CD4-positive, alpha-beta memory T cell (primary cell): Measurements from ENCODE around the gene FASTKD2. TPM values are rescaled to one million over a fixed set of nuclear protein-coding genes. Genes with fewer than 3 reads are reported as not detected.

Experiments
- CTCF ChIA-PET: fragments of 350-600 bp; sonication (Branson Sonifier 250); formaldehyde crosslinking; loops from one replicate; lab custom pipeline; 2021; ENCODE audit warnings: inconsistent platforms; ENCODE audit not compliant: partially characterized antibody; lab: Charles Lee
- POLR2A ChIA-PET: fragments of 350-600 bp; sonication (Branson Sonifier 250); formaldehyde crosslinking; loops from one replicate; lab custom pipeline; 2021; ENCODE audit not compliant: partially characterized antibody; lab: Charles Lee
- DNase-seq, 5 donors: peaks; one replicate each; pipeline versions ENCODE4 v3.0.0 to v3.0.0-alpha.2; 2020 to 2022; ENCODE audit warnings: mixed read lengths in 1 of 5
- H3K27ac ChIP-seq: one replicate; pipeline ENCODE4 v1.7.0; 2013; ENCODE audit warnings: low read depth, low read length
- H3K27me3 ChIP-seq: 2 replicates; pipeline ENCODE4 v1.7.0; 2013; ENCODE audit warnings: mild to moderate bottlenecking, low read length, moderate library complexity; ENCODE audit not compliant: insufficient read depth
- H3K36me3 ChIP-seq: 2 replicates; pipeline ENCODE4 v1.7.0; 2013; ENCODE audit warnings: mild to moderate bottlenecking, low read length, moderate library complexity; ENCODE audit not compliant: insufficient read depth
- H3K4me1 ChIP-seq: 2 replicates; pipeline ENCODE4 v1.7.0; 2013; ENCODE audit warnings: mild to moderate bottlenecking, low read length, moderate library complexity; ENCODE audit not compliant: insufficient read depth
- H3K4me3 ChIP-seq, 2 donors: one replicate each; pipeline ENCODE4 v1.7.0; 2013; ENCODE audit warnings: low read length in 2 of 2, mild to moderate bottlenecking in 1 of 2
- H3K9me3 ChIP-seq, 2 donors: one replicate each; pipeline ENCODE4 v1.7.0; 2013; ENCODE audit warnings: low read length in 2 of 2, control low read depth in 1 of 2; ENCODE audit not compliant: control insufficient read depth in 1 of 2
- H3K27ac Mint-ChIP-seq, 7 donors: one replicate each; pipeline ENCODE4 v1.8.0; 2020 to 2021; ENCODE audit warnings: mixed read lengths in 7 of 7, mild to moderate bottlenecking in 6 of 7, inconsistent platforms in 3 of 7, moderate library complexity in 3 of 7
- H3K27me3 Mint-ChIP-seq, 2 donors: one replicate each; pipeline ENCODE4 v1.8.0; 2020 to 2021; ENCODE audit warnings: mixed read lengths in 2 of 2
- H3K36me3 Mint-ChIP-seq, 2 donors: one replicate each; pipeline ENCODE4 v1.8.0; 2020 to 2021; ENCODE audit warnings: mixed read lengths in 2 of 2, inconsistent platforms in 1 of 2, mild to moderate bottlenecking in 1 of 2
- H3K4me1 Mint-ChIP-seq, 4 donors: one replicate each; pipeline ENCODE4 v1.8.0; 2020 to 2021; ENCODE audit warnings: mixed read lengths in 4 of 4, mild to moderate bottlenecking in 1 of 4
- H3K4me3 Mint-ChIP-seq, 8 donors: one replicate each; pipeline ENCODE4 v1.8.0; 2020 to 2021; ENCODE audit warnings: mixed read lengths in 8 of 8, mild to moderate bottlenecking in 7 of 8, moderate library complexity in 6 of 8, inconsistent platforms in 3 of 8
- H3K9me3 Mint-ChIP-seq, 8 donors: one replicate each; pipeline ENCODE4 v1.8.0; 2020 to 2021; ENCODE audit warnings: mixed read lengths in 8 of 8, mild to moderate bottlenecking in 5 of 8, inconsistent platforms in 3 of 8, moderate library complexity in 1 of 8
- intact Hi-C: fragments of 100-400 bp; cut with micrococcal nuclease; formaldehyde crosslinking; loops from one replicate; pipeline ENCODE4 v1.15.1; 2023
- polyA plus RNA-seq, 2 donors: library from polyadenylated mRNA; unstranded; fragments of 300-500 nt; fragmentation: Illumina TruSeq; gene quantifications; one replicate each; pipeline ENCODE4 v1.2.3, GENCODE V29; 2021
- total RNA-seq, 2 experiments: library from RNA; stranded (reverse); gene quantifications; one replicate each; pipeline ENCODE4 v1.2.3, GENCODE V29; 2021

Gene FASTKD2
- total and polyA plus RNA-seq, 4 experiments from 2014 or later, result 23.0 to 26.2 (median 23.5) TPM

GRCh38 chr2:206790311-206790935 is 25.0 kb downstream of the FASTKD2 start:
- H3K27me3 ChIP-seq, result no peaks in the 10 kb centered on the region
- Mint-ChIP-seq H3K27me3 (no peaks in the 10 kb centered on the region), H3K4me3 (no peak overlapping the region), H3K9me3 (no peaks in the 10 kb centered on the region), H3K36me3 (peaks cover 59 to 83% of the 10 kb centered on the region in 2 donors), H3K27ac (peak overlapping the region in 2 of 7 donors; percentile 53 to 61), H3K4me1 (no peaks in the 10 kb centered on the region)
- intact Hi-C loops, result loop anchor here (5.0 kb wide), 1 partner anchor 352 kb away; no protein-coding TSS in a partner anchor
- ChIA-PET POLR2A (no interaction called here), CTCF (interaction anchor here (0.9 to 3.2 kb wide), 2 partner anchors 9 to 14 kb away, joined by 3 to 15 read pairs; no protein-coding TSS in a partner anchor)
- H3K27ac ChIP-seq, result no peak overlapping the region
- H3K4me3 ChIP-seq, result no peak overlapping the region
- no peaks in the 10 kb centered on the region for H3K9me3 ChIP-seq
- H3K36me3 ChIP-seq, result peaks cover 52% of the 10 kb centered on the region
- no peak for DNase-seq
- no peaks in the 10 kb centered on the region for H3K4me1 ChIP-seq

- H3K27me3 Mint-ChIP-seq, result no peaks in the 10 kb centered on the region
- intact Hi-C loops, result loop anchor here (5.0 kb wide), 1 partner anchor 350 kb away; no protein-coding TSS in a partner anchor
- Histone ChIP-seq H3K4me1 (no peaks in the 10 kb centered on the region), H3K27me3 (no peaks in the 10 kb centered on the region), H3K27ac (no peak overlapping the region), H3K9me3 (no peaks in the 10 kb centered on the region), H3K4me3 (no peak overlapping the region), H3K36me3 (peaks cover 46% of the 10 kb centered on the region)
- ChIA-PET POLR2A (no interaction called here), CTCF (interaction anchor here (1.0 to 3.2 kb wide), 4 partner anchors 8 to 684 kb away, joined by 3 to 15 read pairs (median 4); no protein-coding TSS in a partner anchor)
- no peak for DNase-seq
- H3K9me3 Mint-ChIP-seq, result no peaks in the 10 kb centered on the region
- no peak overlapping the region for H3K4me3 Mint-ChIP-seq
- peaks cover 43 to 69% of the 10 kb centered on the region in 2 donors for H3K36me3 Mint-ChIP-seq
- H3K4me1 Mint-ChIP-seq, result no peaks in the 10 kb centered on the region
- peak overlapping the region in 2 of 7 donors; percentile 33 to 62 for H3K27ac Mint-ChIP-seq
Observed at GRCh38 chr2:206792645-206793044, 27.2 kb downstream of the FASTKD2 start.

GRCh38 chr2:206797376-206797775 is 32.0 kb downstream of the FASTKD2 start:
- ChIA-PET CTCF (interaction anchor here (0.8 to 1.3 kb wide), 3 partner anchors 18 to 680 kb away, joined by 3 to 5 read pairs (median 3); no protein-coding TSS in a partner anchor), POLR2A (no interaction called here)
- H3K27me3 ChIP-seq, result no peaks in the 10 kb centered on the region
- H3K4me3 ChIP-seq, result no peak overlapping the region
- intact Hi-C loops, result no loop called here
- H3K27ac ChIP-seq, result no peak overlapping the region
- H3K36me3 Mint-ChIP-seq, result peaks cover 8 to 25% of the 10 kb centered on the region in 2 donors
- H3K27ac Mint-ChIP-seq, result no peak overlapping the region
- no peak for DNase-seq
- no peaks in the 10 kb centered on the region for H3K9me3 Mint-ChIP-seq
- no peaks in the 10 kb centered on the region for H3K9me3 ChIP-seq
- H3K4me3 Mint-ChIP-seq, result no peak overlapping the region
- H3K4me1 Mint-ChIP-seq, result peaks cover 7 to 15% (median 9%) of the 10 kb centered on the region in 4 donors
- peaks cover 3% of the 10 kb centered on the region for H3K4me1 ChIP-seq
- no peaks in the 10 kb centered on the region for H3K27me3 Mint-ChIP-seq
- H3K36me3 ChIP-seq, result peaks cover 3% of the 10 kb centered on the region

GRCh38 chr2:206798000-206798399 is 32.6 kb downstream of the FASTKD2 start:
- H3K27me3 Mint-ChIP-seq, result no peaks in the 10 kb centered on the region
- Histone ChIP-seq H3K27me3 (no peaks in the 10 kb centered on the region), H3K4me3 (no peak overlapping the region), H3K36me3 (no peaks in the 10 kb centered on the region), H3K4me1 (peaks cover 3% of the 10 kb centered on the region), H3K9me3 (no peaks in the 10 kb centered on the region), H3K27ac (no peak overlapping the region)
- H3K36me3 Mint-ChIP-seq, result peaks cover 3 to 20% of the 10 kb centered on the region in 2 donors
- intact Hi-C loops, result no loop called here
- ChIA-PET CTCF (no interaction called here), POLR2A (no interaction called here)
- peak overlapping the region in 4 of 7 donors; percentile 16 to 39 (median 28) for H3K27ac Mint-ChIP-seq
- peak overlapping the region in 2 of 8 donors; percentile 13 to 15 for H3K4me3 Mint-ChIP-seq
- peaks cover 7 to 15% (median 9%) of the 10 kb centered on the region in 4 donors for H3K4me1 Mint-ChIP-seq
- no peak for DNase-seq
- no peaks in the 10 kb centered on the region for H3K9me3 Mint-ChIP-seq

DNA sequence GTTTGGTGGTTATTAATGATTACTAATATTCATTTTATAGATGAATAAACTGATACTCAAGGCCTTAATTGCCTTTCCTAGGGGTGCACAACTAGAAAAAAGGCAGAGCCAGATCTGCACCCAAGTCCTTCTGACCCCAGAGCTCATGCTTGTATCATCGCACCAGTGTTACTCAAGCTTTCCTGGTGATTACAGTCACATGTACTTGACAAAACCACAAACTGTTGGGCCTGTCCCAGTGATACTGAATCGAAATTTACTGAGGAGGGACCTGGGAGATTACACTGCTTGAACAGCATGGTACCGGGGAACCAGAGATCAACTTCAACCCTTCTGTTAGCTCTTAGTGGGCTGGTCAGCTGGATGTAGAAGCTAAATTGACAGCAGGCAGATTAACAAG is 33.7 kb downstream of the FASTKD2 start:
- Mint-ChIP-seq H3K4me3 (no peak overlapping the region), H3K9me3 (no peaks in the 10 kb centered on the region), H3K4me1 (peaks cover 7 to 15% (median 9%) of the 10 kb centered on the region in 4 donors), H3K36me3 (peaks cover 0 to 14% of the 10 kb centered on the region in 2 donors), H3K27ac (no peak overlapping the region), H3K27me3 (no peaks in the 10 kb centered on the region)
- ChIA-PET CTCF (interaction anchor here (1.5 to 4.3 kb wide), 4 partner anchors 17 to 678 kb away, joined by 3 to 44 read pairs (median 20); no protein-coding TSS in a partner anchor), POLR2A (no interaction called here)
- Histone ChIP-seq H3K4me1 (peaks cover 3% of the 10 kb centered on the region), H3K9me3 (no peaks in the 10 kb centered on the region), H3K36me3 (no peaks in the 10 kb centered on the region), H3K27ac (no peak overlapping the region), H3K4me3 (no peak overlapping the region), H3K27me3 (no peaks in the 10 kb centered on the region)
- intact Hi-C loops, result no loop called here
- DNase-seq, result no peak

- no peaks in the 10 kb centered on the region for H3K27me3 ChIP-seq
- H3K4me1 ChIP-seq, result peaks cover 3% of the 10 kb centered on the region
- intact Hi-C loops, result loop anchor here (1.0 to 2.0 kb wide), 3 partner anchors 246 to 1240 kb away; no protein-coding TSS in a partner anchor
- POLR2A ChIA-PET, result interaction anchor here (0.8 to 1.1 kb wide), 2 partner anchors 36 to 188 kb away, joined by 3 to 5 read pairs; partner anchors contain the start of genes FASTKD2 and MDH1B
- CTCF ChIA-PET, result interaction anchor here (0.8 to 4.3 kb wide), 14 partner anchors 9 to 1239 kb away, joined by 3 to 44 read pairs (median 4); no protein-coding TSS in a partner anchor
- peaks cover 0 to 4% of the 10 kb centered on the region in 2 donors for H3K36me3 Mint-ChIP-seq
- H3K4me3 Mint-ChIP-seq, result peak overlapping the region; percentile 53 to 72 (median 63)
- H3K4me3 ChIP-seq, result no peak overlapping the region
- peaks cover 7 to 15% (median 9%) of the 10 kb centered on the region in 4 donors for H3K4me1 Mint-ChIP-seq
- H3K27ac Mint-ChIP-seq, result peak overlapping the region in 3 of 7 donors; percentile 22 to 67 (median 41)
- H3K27me3 Mint-ChIP-seq, result no peaks in the 10 kb centered on the region
- no peaks in the 10 kb centered on the region for H3K36me3 ChIP-seq
- H3K9me3 Mint-ChIP-seq, result no peaks in the 10 kb centered on the region
- no peak overlapping the region for H3K27ac ChIP-seq
- peak in 4 of 5 donors; percentile 37 to 41 (median 39) for DNase-seq
- no peaks in the 10 kb centered on the region for H3K9me3 ChIP-seq
Observed at GRCh38 chr2:206800506-206801417, 35.4 kb downstream of the FASTKD2 start.
